Fibroblast of mammary gland (primary cell): ENCODE results near the gene MORC2.

Experiments used
- DNase-seq: peaks from one replicate; pipeline ENCODE4 v3.0.0-alpha.2; 2010; ENCODE audit warnings: low read depth
- H3K4me3 ChIP-seq: 2 replicates; pipeline ENCODE4 v1.5.1; 2011; ENCODE audit warnings: low read depth, mild to moderate bottlenecking, low read length, moderate library complexity; ENCODE audit not compliant: control insufficient read depth
- TF ChIP-seq, protein P1 (sequence below): conservative IDR thresholded peaks from 2 replicates; pipeline ENCODE4 v1.5.1; 2011; ENCODE audit warnings: low read depth, low read length, inconsistent platforms; ENCODE audit not compliant: control insufficient read depth, insufficient read depth

Gene MORC2

DNA sequence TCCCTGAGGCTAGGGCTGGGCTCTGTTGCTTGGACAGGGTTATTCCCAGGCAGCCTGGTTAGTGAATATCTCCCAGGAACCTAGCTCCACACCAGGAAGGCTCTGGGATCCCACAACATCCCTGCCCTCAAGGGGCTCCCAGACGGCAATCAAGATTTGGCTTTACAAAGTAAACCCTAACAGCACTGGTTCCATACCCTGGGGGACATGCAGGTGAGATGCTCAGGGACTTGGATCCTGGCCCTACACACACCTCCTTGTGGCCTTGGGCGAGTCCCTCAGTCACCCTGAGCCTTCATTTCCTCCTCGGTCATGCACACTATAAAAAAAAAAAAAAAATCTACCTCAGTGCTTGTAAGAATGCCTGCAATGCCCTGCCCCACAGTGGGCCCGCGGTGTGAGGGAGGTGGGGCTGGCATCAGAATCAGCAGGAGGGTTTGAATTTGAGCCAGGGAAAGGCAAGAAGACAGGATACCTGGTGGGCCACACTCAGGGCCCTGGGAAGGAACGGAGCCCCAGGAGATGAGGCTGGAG, 86.3 kb downstream of the MORC2 start:
- TF ChIP-seq, protein P1, sequence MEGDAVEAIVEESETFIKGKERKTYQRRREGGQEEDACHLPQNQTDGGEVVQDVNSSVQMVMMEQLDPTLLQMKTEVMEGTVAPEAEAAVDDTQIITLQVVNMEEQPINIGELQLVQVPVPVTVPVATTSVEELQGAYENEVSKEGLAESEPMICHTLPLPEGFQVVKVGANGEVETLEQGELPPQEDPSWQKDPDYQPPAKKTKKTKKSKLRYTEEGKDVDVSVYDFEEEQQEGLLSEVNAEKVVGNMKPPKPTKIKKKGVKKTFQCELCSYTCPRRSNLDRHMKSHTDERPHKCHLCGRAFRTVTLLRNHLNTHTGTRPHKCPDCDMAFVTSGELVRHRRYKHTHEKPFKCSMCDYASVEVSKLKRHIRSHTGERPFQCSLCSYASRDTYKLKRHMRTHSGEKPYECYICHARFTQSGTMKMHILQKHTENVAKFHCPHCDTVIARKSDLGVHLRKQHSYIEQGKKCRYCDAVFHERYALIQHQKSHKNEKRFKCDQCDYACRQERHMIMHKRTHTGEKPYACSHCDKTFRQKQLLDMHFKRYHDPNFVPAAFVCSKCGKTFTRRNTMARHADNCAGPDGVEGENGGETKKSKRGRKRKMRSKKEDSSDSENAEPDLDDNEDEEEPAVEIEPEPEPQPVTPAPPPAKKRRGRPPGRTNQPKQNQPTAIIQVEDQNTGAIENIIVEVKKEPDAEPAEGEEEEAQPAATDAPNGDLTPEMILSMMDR: no peak
- H3K4me3 ChIP-seq: no peak overlapping the region
- no peak for DNase-seq

DNA sequence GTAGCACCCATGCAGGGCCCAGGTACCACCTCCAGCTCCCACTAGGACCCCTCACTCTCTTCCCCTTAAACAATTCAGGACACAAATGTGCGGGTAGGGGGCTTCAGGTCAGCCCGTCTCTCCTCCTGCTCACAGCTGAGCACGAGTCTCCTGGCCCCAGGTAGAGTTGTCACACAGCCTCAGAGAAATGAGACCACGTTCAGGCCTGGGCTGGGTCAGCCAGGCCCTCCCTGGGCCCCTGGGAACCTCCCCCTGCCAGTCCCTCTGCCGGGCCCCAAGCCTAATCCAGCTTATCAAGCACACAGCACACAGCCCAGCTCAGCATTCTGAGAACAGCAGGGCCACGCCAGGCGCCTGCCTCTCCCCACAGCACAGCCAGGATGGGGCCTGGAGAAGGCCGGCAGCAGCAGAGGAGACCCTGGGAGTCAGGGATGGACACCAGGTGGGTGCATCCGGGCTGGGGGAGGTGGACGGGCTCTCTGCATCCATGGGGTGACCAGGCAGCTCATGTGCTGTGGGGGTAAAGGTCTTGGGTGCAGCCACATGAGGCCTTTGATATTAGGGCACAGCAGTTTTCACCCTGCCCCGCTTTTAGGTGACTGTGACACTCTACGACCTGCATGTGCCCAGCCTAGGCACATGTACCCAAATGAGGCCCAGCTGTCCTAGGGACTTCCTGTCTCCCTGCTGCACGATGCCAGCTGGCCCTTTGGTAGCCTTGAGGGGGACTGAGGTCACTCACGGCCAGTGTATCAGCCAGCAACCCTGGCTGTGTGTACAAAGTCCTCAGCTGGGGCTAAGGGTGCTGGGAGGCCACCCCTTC, 87.0 kb downstream of the MORC2 start:
- TF ChIP-seq, protein P1: no peak
- DNase-seq: no peak
- H3K4me3 ChIP-seq: no peak overlapping the region

DNA sequence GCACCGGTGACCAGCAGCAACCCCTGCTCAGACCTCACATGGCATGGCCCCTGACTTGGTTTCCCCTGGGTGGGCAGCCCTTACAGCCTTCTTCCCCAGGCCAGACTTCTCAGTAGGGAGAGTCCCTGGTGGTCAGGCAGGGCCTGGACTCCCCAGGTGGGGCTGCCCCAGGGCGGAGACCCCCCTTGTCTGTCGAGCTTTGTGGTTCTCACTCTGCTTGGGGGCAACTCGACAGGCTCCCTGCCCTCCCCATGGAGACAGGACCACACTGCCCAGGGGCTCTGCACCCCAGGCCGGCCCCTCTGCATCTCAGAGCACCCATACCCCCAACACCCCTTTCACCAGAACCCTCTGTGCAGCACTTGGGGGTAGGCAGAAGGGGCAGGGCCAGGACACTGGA, 87.7 kb downstream of the MORC2 start:
- TF ChIP-seq, protein P1: no peak
- no peak for DNase-seq
- H3K4me3 ChIP-seq: no peak overlapping the region

DNA sequence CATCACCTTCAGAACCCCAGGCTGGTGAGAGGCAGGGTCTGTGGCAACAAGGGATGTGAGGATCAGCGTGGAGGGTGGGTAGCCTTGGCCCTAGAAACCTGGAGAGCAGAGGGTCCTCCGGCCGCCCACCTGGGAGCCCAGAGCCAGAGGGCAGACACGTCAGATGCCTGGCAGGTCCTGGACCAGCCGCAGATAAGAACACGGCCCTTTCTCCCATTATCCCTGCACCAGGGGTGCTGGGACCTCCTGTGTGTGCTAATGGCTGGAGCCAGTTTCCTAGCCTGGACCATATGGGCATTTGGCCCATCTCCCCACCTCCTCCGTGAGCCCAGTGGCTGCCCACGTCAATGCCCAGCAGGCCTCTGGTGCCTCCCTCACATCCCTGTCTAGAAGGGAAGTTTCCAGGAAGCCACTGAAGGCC, 88.4 kb downstream of the MORC2 start:
- DNase-seq: no peak
- H3K4me3 ChIP-seq: no peak overlapping the region
- TF ChIP-seq, protein P1: no peak

DNA sequence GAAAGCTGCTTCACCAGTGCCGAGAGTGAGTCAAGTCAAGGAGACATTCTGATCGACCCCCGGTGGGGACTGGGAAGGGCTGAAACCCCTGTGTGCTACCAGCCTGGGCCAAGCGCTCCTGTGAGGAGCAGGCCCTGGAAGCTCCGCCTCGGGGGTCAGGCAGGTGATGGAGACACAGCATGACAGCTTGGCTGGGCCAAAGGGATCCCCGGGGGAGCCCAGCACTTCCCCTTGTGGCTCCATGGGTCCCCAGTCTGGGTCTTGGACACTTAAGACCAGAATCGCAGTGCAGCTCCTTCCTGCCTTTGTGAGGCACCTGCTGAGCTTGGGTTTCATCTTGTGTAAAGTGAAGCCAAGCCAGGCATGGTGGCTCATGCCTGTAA, 89.2 kb downstream of the MORC2 start:
- no peak overlapping the region for H3K4me3 ChIP-seq
- no peak for DNase-seq
- TF ChIP-seq, protein P1: no peak

DNA sequence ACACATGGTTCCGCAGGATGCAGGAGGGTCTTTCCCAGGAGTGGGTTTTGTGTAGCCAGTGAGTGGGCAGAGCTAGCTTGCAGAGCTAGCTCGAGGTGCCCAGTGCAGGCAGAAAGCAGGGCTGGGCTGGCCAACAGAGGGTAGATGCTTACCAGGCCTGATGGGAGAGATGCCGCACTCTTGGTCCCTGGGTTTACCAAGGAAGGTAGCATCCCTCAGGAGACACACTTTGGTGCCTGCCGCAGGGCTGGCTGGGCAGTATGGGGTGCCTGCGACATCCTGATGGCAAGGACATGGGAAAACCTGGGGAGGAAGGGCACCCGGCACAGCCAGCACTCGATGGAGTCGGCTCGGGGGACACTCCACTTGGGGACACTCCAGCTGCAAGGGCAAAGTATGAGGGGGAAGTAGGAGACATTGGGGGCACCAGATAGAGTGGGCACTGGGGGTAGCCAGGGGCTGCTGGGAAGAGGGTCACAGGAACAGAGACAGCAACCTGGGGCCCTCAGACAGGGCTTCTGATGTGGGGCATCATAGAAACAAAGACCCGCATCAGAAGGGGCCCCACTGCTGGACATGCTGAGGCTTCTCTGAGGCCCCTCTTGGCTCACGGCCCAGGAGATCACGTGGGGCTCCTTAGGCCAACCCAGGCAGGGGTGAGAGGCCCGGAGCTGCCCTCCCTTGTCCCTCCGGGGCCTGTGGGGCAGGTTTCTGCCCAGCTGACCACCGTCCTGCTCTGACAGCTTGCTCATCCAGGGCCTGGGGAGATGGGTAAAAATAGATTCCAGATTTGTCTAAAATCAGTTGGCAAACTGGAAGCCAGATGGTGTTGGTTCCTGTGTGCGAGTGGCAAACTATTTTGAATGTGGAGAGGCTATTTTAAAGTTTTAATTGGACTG, 89.8 kb downstream of the MORC2 start:
- H3K4me3 ChIP-seq: no peak overlapping the region
- DNase-seq: no peak
- TF ChIP-seq, protein P1: no peak
